HepG2 (cell line): ENCODE data around the gene LEPROT. TPM values are rescaled to one million over a fixed set of nuclear protein-coding genes. Genes with fewer than 3 reads are reported as not detected.

Experiments
- ATAC-seq: fragments of 200-7000 bp; cut with Tn5 transposase; 3 replicates; pipeline ENCODE4 v1.9.1; 2020; ENCODE audit warnings: mild to moderate bottlenecking, moderate library complexity
- BruUV-seq: library from RNA; stranded (reverse); fragments of 400-500 nt; replicated peaks from 2 replicates; lab custom pipeline; 2021; lab: Mats Ljungman, UMichigan
- CTCF ChIA-PET: fragments of 300-600 bp; formaldehyde crosslinking; extraction: SDS; loops from one replicate; lab custom pipeline; 2021; ENCODE audit warnings: low total read pairs, inconsistent platforms, low intra/inter-chr PET ratio; lab: Yijun Ruan, JAX
- POLR2A ChIA-PET: fragments of 350-600 bp; sonication (Branson Sonifier 250); formaldehyde crosslinking; loops from one replicate; lab custom pipeline; 2020; ENCODE audit warnings: antibody characterized with exemption, inconsistent platforms; lab: Yijun Ruan, JAX
- DNase-seq: peaks from one replicate; pipeline ENCODE4 v3.0.0-alpha.2; 2015; ENCODE audit warnings: low spot score
- FAIRE-seq: peaks from 3 replicates; lab custom pipeline; 2011; peaks lifted over from hg19 to GRCh38; lab: Jason Lieb, UNC
- H2AFZ ChIP-seq: one replicate; pipeline ENCODE4 v1.6.1; 2011; ENCODE audit warnings: low read length, inconsistent platforms
- H3K27ac ChIP-seq: fragments of 300-600 bp; 3 replicates; pipeline ENCODE4 v1.8.0; 2011; ENCODE audit warnings: mixed run types, mild to moderate bottlenecking, mixed read lengths, low read length, inconsistent platforms; ENCODE audit not compliant: insufficient read depth; ENCODE audit errors: extremely low read length
- H3K27me3 ChIP-seq, 2 experiments: fragments of 200-600 bp in 1 of 2; 2 replicates in 1 of 2; 3 replicates in 1 of 2; pipeline versions ENCODE4 v1.6.0 to v1.8.0; 2011; ENCODE audit warnings: low read length in 2 of 2, mild to moderate bottlenecking in 2 of 2, moderate library complexity in 2 of 2, inconsistent platforms in 1 of 2; ENCODE audit not compliant: insufficient read depth in 2 of 2, control insufficient read depth in 1 of 2
- H3K36me3 ChIP-seq, 2 experiments: fragments of 200-600 bp in 1 of 2; replicated peaks in 1 of 2; 2 replicates in 1 of 2; 3 replicates in 1 of 2; pipeline versions ENCODE4 v1.5.1 to v1.8.0; 2011; ENCODE audit warnings: low read length in 2 of 2, inconsistent platforms in 1 of 2; ENCODE audit not compliant: insufficient read depth in 2 of 2, control insufficient read depth in 1 of 2
- H3K4me1 ChIP-seq: 2 replicates; pipeline ENCODE4 v1.5.1; 2012; ENCODE audit warnings: low read length, inconsistent platforms; ENCODE audit not compliant: insufficient read depth
- H3K4me2 ChIP-seq: 2 replicates; pipeline ENCODE4 v1.6.0; 2011; ENCODE audit warnings: low read depth, low read length, inconsistent platforms
- H3K4me3 ChIP-seq, 3 experiments: fragments of 200-600 bp in 1 of 3; sonication (generic), shearing (Covaris generic) in 1 of 3; replicated peaks in 1 of 3; 2 replicates each; pipeline ENCODE4 v1.5.1; 2011 to 2016; ENCODE audit warnings: low read length in 3 of 3, inconsistent platforms in 2 of 3, low read depth in 2 of 3, mild to moderate bottlenecking in 2 of 3, control low read depth in 1 of 3, mixed read lengths in 1 of 3; ENCODE audit not compliant: insufficient read depth in 1 of 3
- H3K79me2 ChIP-seq: one replicate; pipeline ENCODE4 v1.6.1; 2011; ENCODE audit warnings: low read length, inconsistent platforms; ENCODE audit not compliant: insufficient read depth
- H3K9ac ChIP-seq: 2 replicates; pipeline ENCODE4 v1.6.0; 2011; ENCODE audit warnings: mild to moderate bottlenecking, low read depth, low read length, inconsistent platforms; ENCODE audit not compliant: insufficient read depth
- H3K9me3 ChIP-seq: 2 replicates; pipeline ENCODE4 v1.5.1; 2012; ENCODE audit warnings: mild to moderate bottlenecking, low read length
- H4K20me1 ChIP-seq: 2 replicates; pipeline ENCODE4 v1.6.0; 2011; ENCODE audit warnings: inconsistent platforms, mild to moderate bottlenecking, low read length, moderate library complexity; ENCODE audit not compliant: insufficient read depth
- ASH2L ChIP-seq: fragments of 300-600, 200-600 bp; sonication (generic); IDR thresholded peaks from 2 replicates; pipeline ENCODE4 v1.7.0; 2017; ENCODE audit warnings: low read depth, mild to moderate bottlenecking, moderate library complexity, mixed read lengths, low read length; ENCODE audit not compliant: insufficient read length
- CBX2 ChIP-seq, 2 experiments: fragments of 200-600 bp in 1 of 2; sonication (generic); formaldehyde crosslinking in 1 of 2; IDR thresholded peaks; 2 replicates each; pipeline versions ENCODE4 v1.7.0 to v1.8.1; 2018 to 2022; ENCODE audit warnings: low read depth in 2 of 2, low read length in 1 of 2, mild to moderate bottlenecking in 1 of 2, missing genetic modification reagents in 1 of 2
- CREM ChIP-seq, 2 experiments: sonication (generic) in 1 of 2; formaldehyde crosslinking in 1 of 2; IDR thresholded peaks; 2 replicates each; pipeline versions ENCODE4 v1.4.0 to v1.6.1; 2016 to 2020; ENCODE audit warnings: antibody characterized with exemption in 1 of 2, mild to moderate bottlenecking in 1 of 2, missing genetic modification reagents in 1 of 2
- HMGA1 ChIP-seq: sonication (generic); formaldehyde crosslinking; conservative IDR thresholded peaks from 2 replicates; pipeline ENCODE4 v1.4.0; 2020; ENCODE audit warnings: missing genetic modification reagents
- IRF2 ChIP-seq: IDR thresholded peaks from 2 replicates; pipeline ENCODE4 v1.6.1; 2018; ENCODE audit warnings: missing genetic modification reagents, missing compliant biosample characterization
- KMT2A ChIP-seq: sonication (generic); formaldehyde crosslinking; IDR thresholded peaks from 2 replicates; pipeline ENCODE4 v1.4.0; 2020; ENCODE audit warnings: missing genetic modification reagents
- NONO ChIP-seq, 2 experiments: fragments of 450-650 bp in 1 of 2; sonication (generic) in 1 of 2; formaldehyde crosslinking in 1 of 2; IDR thresholded peaks in 1 of 2; conservative IDR thresholded peaks in 1 of 2; 2 replicates each; pipeline versions ENCODE4 v1.6.1 to v1.8.0; 2017 to 2022; ENCODE audit warnings: mild to moderate bottlenecking in 1 of 2, missing genetic modification reagents in 1 of 2, moderate library complexity in 1 of 2
- PPARG ChIP-seq: conservative IDR thresholded peaks from 2 replicates; pipeline ENCODE4 v1.6.1; 2016; ENCODE audit warnings: missing biosample characterization, missing genetic modification reagents
- TBX3 ChIP-seq: fragments of 450-650 bp; IDR thresholded peaks from 2 replicates; pipeline ENCODE4 v1.6.1; 2017; ENCODE audit warnings: antibody characterized with exemption, mild to moderate bottlenecking, inconsistent platforms, borderline replicate concordance
- TFAP4 ChIP-seq: sonication (generic); IDR thresholded peaks from 2 replicates; pipeline ENCODE4 v1.6.1; 2016; ENCODE audit warnings: low read depth, borderline replicate concordance
- ZNF543 ChIP-seq: sonication (generic); formaldehyde crosslinking; IDR thresholded peaks from 2 replicates; pipeline ENCODE4 v1.4.0; 2020; ENCODE audit warnings: mild to moderate bottlenecking, missing genetic modification reagents
- ZNF644 ChIP-seq: IDR thresholded peaks from 2 replicates; pipeline ENCODE4 v1.6.1; 2016; ENCODE audit warnings: low read depth
- ZNF792 ChIP-seq: IDR thresholded peaks from 2 replicates; pipeline ENCODE4 v1.6.1; 2016
- WGBS: methylation state at CpG from one replicate; pipeline ENCODE4 v1.1.6; 2017; ENCODE audit warnings: low lambda C conversion rate; 5-methylcytosine and 5-hydroxymethylcytosine counted together
- in situ Hi-C: cut with HindIII; loops from 2 replicates; pipeline ENCODE4 v1.10.0; 2017; ENCODE audit warnings: low pct_unique_long_range_greater_than_20kb; ENCODE audit not compliant: extremely low pct_ligation_motif_present
- intact Hi-C: fragments of 100-400 bp; cut with micrococcal nuclease; formaldehyde crosslinking; loops from one replicate; pipeline ENCODE4 v1.10.0; 2022; ENCODE audit not compliant: unreplicated experiment
- polyA plus RNA-seq, 8 experiments: library from polyadenylated mRNA; depleted of rRNA in 3 of 8; stranded (reverse) in 7 of 8; unstranded in 1 of 8; fragments of >200 nt; fragmentation: Illumina TruSeq in 4 of 8; extraction: Trizol in 4 of 8; gene quantifications; 2 replicates each; pipeline versions ENCODE4 v1.2.1 to v1.2.3, GENCODE V29; 2011 to 2016; ENCODE audit warnings: low read depth in 4 of 8, missing spikeins in 1 of 8, mixed read lengths in 1 of 8; ENCODE audit not compliant: insufficient read depth in 1 of 8
- total RNA-seq, 5 experiments: library from RNA; depleted of rRNA; stranded (reverse); fragments of >200 nt; fragmentation: Illumina TruSeq; extraction: Trizol; gene quantifications; 2 replicates each; pipeline ENCODE4 v1.2.3, GENCODE V29; 2016; ENCODE audit warnings: low read depth in 1 of 5
- TF ChIP-seq, protein P1 (sequence below): IDR thresholded peaks from 2 replicates; pipeline ENCODE4 v1.6.1; 2012; ENCODE audit warnings: inconsistent platforms
- TF ChIP-seq, protein P2 (sequence below): sonication (generic); formaldehyde crosslinking; IDR thresholded peaks from 2 replicates; pipeline ENCODE4 v1.4.0; 2020; ENCODE audit warnings: missing genetic modification reagents, borderline replicate concordance
- TF ChIP-seq, protein P3 (sequence below): sonication (generic); formaldehyde crosslinking; IDR thresholded peaks from 2 replicates; pipeline ENCODE4 v1.8.1; 2022; ENCODE audit warnings: low read depth, mild to moderate bottlenecking, missing genetic modification reagents
- TF ChIP-seq, protein P4 (sequence below): sonication (generic); formaldehyde crosslinking; IDR thresholded peaks from 2 replicates; pipeline ENCODE4 v1.5.0; 2020; ENCODE audit warnings: missing genetic modification reagents

The LEPROT gene
- total and polyA plus RNA-seq, 2 of the 13 experiments (the other 11 are each of a cell fraction or from before 2014, with no cell fraction given) = 36.8 to 51.4 TPM

DNA sequence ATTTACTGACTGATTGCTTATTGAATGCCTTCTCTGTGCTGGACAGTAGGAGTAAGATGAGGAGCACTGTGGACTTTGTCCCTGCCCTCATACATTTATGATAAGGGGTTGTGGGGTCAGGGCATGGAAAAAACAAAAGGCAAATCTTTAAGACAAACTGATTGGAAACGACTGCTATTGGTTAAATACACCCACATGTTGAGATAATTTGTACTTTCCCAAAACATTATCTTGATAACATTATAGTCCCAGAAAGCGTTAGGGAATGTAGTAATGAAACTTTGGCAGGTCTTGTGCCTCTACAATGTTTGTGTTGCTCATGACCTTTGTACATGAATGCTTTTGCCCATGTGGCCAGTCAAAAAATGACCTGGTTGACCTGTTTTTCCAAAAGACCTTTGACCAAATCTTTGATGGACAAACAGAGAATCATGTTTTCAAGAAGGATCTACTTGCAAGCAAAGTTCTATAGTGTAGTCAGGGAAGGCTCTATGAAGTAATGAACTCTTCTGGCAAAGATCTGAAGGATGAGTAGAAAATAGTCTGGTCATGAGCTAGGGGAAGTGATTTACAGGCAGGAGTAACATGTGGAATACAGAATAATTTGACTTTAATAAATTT lies 50.9 kb downstream of the LEPROT start:
- in situ Hi-C loops (no loop called here), intact Hi-C loops (loop anchor here (2.0 kb wide), 1 partner anchor 13 kb away; no protein-coding TSS in a partner anchor)
- H3K9me3 ChIP-seq = no peaks in the 10 kb centered on the region
- ATAC-seq (peak; percentile 54), FAIRE-seq (peak; percentile 92), DNase-seq (peak; percentile 88)
- peak overlapping the region in 1 of 3 experiments; percentile 27; a peak in 1 of 6 replicates for H3K4me3 ChIP-seq
- no peaks in the 10 kb centered on the region for H3K36me3 ChIP-seq
- peak overlapping the region; percentile 61 for H3K4me2 ChIP-seq
- H3K9ac ChIP-seq = peak overlapping the region; percentile 47
- 0% methylated on average over 2 of the region's 2 CpGs for WGBS
- H3K79me2 ChIP-seq = no peaks in the 10 kb centered on the region
- peaks cover 99% of the 10 kb centered on the region for H3K4me1 ChIP-seq
- ChIA-PET CTCF (no interaction called here), POLR2A (interaction anchor here (0.8 to 1.4 kb wide), 2 partner anchors 42 to 83 kb away, joined by 3 to 4 read pairs; no protein-coding TSS in a partner anchor)
- H2AFZ ChIP-seq = no peak overlapping the region
- no TSS peak for BruUV-seq
- H3K27ac ChIP-seq = peak overlapping the region; percentile 77
- no peaks in the 10 kb centered on the region for H4K20me1 ChIP-seq
- no peaks in the 10 kb centered on the region for H3K27me3 ChIP-seq
- TF ChIP-seq ZNF543 (CRISPR knock-in tag) (0 out of 2 replicates have a peak, but pooled peaks have one; percentile 35), HMGA1 (CRISPR knock-in tag) (no peak), TBX3 (0 out of 2 replicates have a peak, but pooled peaks have one; percentile 25), PPARG (CRISPR knock-in tag) (peak; percentile 98), KMT2A (0 out of 2 replicates have a peak, but pooled peaks have one; percentile 34), CREM (IDR thresholded peaks at IDR 0.05) (peak; percentile 80; the same call in 1 of the 2 replicates), CREM (CRISPR knock-in tag; IDR thresholded peaks at IDR 0.05) (no peak), ZNF792 (0 out of 2 replicates have a peak, but pooled peaks have one; percentile 28), NONO (IDR thresholded peaks at IDR 0.05) (no peak), NONO (CRISPR knock-in tag; conservative IDR thresholded peaks at IDR 0.05) (peak; percentile 55; the same call in 1 of the 2 replicates), ASH2L (peak; percentile 99), ZNF644 (CRISPR knock-in tag) (peak; percentile 55), CBX2 (IDR thresholded peaks at IDR 0.05; ENCODE audit: low read depth, low read length) (no peak), CBX2 (CRISPR knock-in tag; IDR thresholded peaks at IDR 0.05; ENCODE audit: low read depth) (no peak), TFAP4 (peak; percentile 37; the same call in 1 of the 2 replicates), IRF2 (CRISPR knock-in tag) (peak; percentile 50; the same call in 1 of the 2 replicates)
- TF ChIP-seq, protein P1, sequence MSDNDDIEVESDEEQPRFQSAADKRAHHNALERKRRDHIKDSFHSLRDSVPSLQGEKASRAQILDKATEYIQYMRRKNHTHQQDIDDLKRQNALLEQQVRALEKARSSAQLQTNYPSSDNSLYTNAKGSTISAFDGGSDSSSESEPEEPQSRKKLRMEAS = peak; percentile 75
- TF ChIP-seq, protein P2, sequence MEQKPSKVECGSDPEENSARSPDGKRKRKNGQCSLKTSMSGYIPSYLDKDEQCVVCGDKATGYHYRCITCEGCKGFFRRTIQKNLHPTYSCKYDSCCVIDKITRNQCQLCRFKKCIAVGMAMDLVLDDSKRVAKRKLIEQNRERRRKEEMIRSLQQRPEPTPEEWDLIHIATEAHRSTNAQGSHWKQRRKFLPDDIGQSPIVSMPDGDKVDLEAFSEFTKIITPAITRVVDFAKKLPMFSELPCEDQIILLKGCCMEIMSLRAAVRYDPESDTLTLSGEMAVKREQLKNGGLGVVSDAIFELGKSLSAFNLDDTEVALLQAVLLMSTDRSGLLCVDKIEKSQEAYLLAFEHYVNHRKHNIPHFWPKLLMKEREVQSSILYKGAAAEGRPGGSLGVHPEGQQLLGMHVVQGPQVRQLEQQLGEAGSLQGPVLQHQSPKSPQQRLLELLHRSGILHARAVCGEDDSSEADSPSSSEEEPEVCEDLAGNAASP (CRISPR knock-in tag) = peak; percentile 89; the same call in 1 of the 2 replicates
- TF ChIP-seq, protein P3, sequence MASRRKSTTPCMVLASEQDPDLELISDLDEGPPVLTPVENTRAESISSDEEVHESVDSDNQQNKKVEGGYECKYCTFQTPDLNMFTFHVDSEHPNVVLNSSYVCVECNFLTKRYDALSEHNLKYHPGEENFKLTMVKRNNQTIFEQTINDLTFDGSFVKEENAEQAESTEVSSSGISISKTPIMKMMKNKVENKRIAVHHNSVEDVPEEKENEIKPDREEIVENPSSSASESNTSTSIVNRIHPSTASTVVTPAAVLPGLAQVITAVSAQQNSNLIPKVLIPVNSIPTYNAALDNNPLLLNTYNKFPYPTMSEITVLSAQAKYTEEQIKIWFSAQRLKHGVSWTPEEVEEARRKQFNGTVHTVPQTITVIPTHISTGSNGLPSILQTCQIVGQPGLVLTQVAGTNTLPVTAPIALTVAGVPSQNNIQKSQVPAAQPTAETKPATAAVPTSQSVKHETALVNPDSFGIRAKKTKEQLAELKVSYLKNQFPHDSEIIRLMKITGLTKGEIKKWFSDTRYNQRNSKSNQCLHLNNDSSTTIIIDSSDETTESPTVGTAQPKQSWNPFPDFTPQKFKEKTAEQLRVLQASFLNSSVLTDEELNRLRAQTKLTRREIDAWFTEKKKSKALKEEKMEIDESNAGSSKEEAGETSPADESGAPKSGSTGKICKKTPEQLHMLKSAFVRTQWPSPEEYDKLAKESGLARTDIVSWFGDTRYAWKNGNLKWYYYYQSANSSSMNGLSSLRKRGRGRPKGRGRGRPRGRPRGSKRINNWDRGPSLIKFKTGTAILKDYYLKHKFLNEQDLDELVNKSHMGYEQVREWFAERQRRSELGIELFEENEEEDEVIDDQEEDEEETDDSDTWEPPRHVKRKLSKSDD (CRISPR knock-in tag) = no peak
- TF ChIP-seq, protein P4, sequence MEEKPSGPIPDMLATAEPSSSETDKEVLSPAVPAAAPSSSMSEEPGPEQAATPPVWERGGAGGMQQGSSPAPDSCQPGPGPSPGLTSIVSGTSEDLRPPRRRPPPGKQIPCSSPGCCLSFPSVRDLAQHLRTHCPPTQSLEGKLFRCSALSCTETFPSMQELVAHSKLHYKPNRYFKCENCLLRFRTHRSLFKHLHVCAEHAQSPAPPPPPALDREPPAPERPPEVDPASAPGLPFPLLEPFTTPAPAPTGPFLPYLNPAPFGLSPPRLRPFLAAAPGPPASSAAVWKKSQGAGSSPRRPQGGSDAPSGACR (CRISPR knock-in tag) = 0 out of 2 replicates have a peak, but pooled peaks have one; percentile 41
